ENCODE results near the gene MPPED2.

MPPED2 gene

DNA sequence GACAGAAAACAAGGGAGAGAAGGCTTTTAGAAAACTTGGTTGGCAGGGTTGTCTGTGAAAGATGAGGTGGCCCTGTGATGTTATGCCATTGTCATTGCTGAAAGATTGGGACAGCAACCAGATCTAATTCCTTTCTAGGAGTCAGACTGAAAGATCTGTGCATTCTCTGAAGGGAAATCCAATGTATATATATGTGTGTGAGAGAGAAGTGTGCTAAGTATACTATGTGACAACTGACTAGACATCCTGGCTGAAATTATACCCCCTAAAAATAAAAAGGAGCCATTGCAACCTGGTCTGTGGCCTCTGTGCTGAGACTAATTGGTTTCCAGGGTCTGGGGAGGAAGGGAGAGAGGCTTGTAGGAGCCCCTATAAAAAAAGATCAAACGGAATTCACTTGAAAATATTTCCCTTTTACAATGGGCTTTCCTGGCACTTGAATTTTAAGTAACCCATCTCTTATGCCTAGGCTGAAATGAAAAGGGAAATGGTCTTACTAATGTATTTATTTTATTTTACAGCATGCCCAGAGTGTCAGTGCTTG lies 1.2 kb upstream of the MPPED2 start:
- TF ChIP-seq FOXP2 (optimal IDR thresholded peaks at IDR 0.05; ENCODE audit: borderline replicate concordance, extremely low read depth, extremely low read length, insufficient read depth) (no peak), TAF1 (IDR thresholded peaks at IDR 0.05; ENCODE audit: borderline replicate concordance, insufficient read depth, low read length) (no peak), SIN3A (IDR thresholded peaks at IDR 0.05; ENCODE audit: borderline replicate concordance, insufficient read depth, low read length) (no peak), POLR2AphosphoS5 (IDR thresholded peaks at IDR 0.05; ENCODE audit: low read depth, low read length) (no peak)
- TF ChIP-seq, protein P1, sequence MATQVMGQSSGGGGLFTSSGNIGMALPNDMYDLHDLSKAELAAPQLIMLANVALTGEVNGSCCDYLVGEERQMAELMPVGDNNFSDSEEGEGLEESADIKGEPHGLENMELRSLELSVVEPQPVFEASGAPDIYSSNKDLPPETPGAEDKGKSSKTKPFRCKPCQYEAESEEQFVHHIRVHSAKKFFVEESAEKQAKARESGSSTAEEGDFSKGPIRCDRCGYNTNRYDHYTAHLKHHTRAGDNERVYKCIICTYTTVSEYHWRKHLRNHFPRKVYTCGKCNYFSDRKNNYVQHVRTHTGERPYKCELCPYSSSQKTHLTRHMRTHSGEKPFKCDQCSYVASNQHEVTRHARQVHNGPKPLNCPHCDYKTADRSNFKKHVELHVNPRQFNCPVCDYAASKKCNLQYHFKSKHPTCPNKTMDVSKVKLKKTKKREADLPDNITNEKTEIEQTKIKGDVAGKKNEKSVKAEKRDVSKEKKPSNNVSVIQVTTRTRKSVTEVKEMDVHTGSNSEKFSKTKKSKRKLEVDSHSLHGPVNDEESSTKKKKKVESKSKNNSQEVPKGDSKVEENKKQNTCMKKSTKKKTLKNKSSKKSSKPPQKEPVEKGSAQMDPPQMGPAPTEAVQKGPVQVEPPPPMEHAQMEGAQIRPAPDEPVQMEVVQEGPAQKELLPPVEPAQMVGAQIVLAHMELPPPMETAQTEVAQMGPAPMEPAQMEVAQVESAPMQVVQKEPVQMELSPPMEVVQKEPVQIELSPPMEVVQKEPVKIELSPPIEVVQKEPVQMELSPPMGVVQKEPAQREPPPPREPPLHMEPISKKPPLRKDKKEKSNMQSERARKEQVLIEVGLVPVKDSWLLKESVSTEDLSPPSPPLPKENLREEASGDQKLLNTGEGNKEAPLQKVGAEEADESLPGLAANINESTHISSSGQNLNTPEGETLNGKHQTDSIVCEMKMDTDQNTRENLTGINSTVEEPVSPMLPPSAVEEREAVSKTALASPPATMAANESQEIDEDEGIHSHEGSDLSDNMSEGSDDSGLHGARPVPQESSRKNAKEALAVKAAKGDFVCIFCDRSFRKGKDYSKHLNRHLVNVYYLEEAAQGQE (IDR thresholded peaks at IDR 0.05; ENCODE audit: insufficient read depth in 1 of 2, low read depth in 2 of 2, low read length in 2 of 2): no peak

- TF ChIP-seq, protein P1 (IDR thresholded peaks at IDR 0.05; ENCODE audit: insufficient read depth in 1 of 2, low read depth in 2 of 2, low read length in 2 of 2): no peak
- no peak for TF ChIP-seq TAF1 (IDR thresholded peaks at IDR 0.05; ENCODE audit: borderline replicate concordance, insufficient read depth, low read length)
- no peak for TF ChIP-seq FOXP2 (optimal IDR thresholded peaks at IDR 0.05; ENCODE audit: borderline replicate concordance, extremely low read depth, extremely low read length, insufficient read depth)
- no peak for TF ChIP-seq POLR2AphosphoS5 (IDR thresholded peaks at IDR 0.05; ENCODE audit: low read depth, low read length)
- TF ChIP-seq SIN3A (IDR thresholded peaks at IDR 0.05; ENCODE audit: borderline replicate concordance, insufficient read depth, low read length): no peak
Measured at GRCh38 chr11:30585892-30586250, 282 bp downstream of the MPPED2 start.

GRCh38 chr11:30585125-30585891 lies 845 bp downstream of the MPPED2 start:
- no peak for TF ChIP-seq TAF1 (IDR thresholded peaks at IDR 0.05; ENCODE audit: borderline replicate concordance, insufficient read depth, low read length)
- no peak for TF ChIP-seq FOXP2 (optimal IDR thresholded peaks at IDR 0.05; ENCODE audit: borderline replicate concordance, extremely low read depth, extremely low read length, insufficient read depth)
- TF ChIP-seq, protein P1 (IDR thresholded peaks at IDR 0.05; ENCODE audit: insufficient read depth in 1 of 2, low read depth in 2 of 2, low read length in 2 of 2): no peak
- no peak for TF ChIP-seq SIN3A (IDR thresholded peaks at IDR 0.05; ENCODE audit: borderline replicate concordance, insufficient read depth, low read length)
- TF ChIP-seq POLR2AphosphoS5 (IDR thresholded peaks at IDR 0.05; ENCODE audit: low read depth, low read length): no peak

DNA sequence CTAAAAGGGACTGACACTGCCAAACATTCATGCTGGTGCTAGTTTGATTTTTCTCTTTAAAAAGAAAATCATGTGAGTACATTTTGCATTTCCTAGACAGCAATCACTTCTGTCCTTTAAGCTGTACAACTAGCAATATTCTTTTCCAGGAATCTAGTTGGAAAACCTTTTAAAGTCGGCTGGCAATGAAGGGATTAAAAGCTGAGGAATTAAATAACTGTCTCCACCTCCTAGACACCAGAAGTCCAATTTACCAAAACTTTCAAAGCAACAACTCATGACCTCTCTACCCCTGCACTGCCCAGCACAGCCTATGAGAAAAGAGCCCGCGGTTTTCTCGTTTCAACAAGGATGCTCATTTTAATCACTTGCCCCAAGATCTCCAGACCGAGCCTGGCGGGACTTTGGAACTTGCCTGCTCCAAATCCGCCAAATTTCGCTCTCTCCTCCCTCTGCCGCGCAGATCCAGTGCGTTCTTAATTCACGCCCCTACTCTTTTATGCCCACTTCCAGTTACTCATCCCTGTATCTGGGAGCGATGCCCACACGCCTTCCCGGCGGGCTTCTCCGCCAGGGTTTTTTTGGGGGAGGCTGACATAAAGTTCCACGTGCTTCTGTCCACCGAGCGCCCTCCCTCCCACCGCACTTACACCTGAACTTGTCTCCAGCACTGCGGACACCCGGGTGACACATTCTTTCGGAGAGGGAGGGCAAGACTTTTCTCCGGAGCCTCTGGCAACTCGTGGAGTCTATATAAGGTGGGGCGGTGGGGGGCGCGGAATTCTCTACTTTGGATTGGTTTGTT lies 2.5 kb downstream of the MPPED2 start:
- TF ChIP-seq POLR2AphosphoS5 (IDR thresholded peaks at IDR 0.05; ENCODE audit: low read depth, low read length) (no peak), FOXP2 (optimal IDR thresholded peaks at IDR 0.05; ENCODE audit: borderline replicate concordance, extremely low read depth, extremely low read length, insufficient read depth) (no peak), SIN3A (IDR thresholded peaks at IDR 0.05; ENCODE audit: borderline replicate concordance, insufficient read depth, low read length) (no peak), TAF1 (IDR thresholded peaks at IDR 0.05; ENCODE audit: borderline replicate concordance, insufficient read depth, low read length) (no peak)
- TF ChIP-seq, protein P1 (IDR thresholded peaks at IDR 0.05; ENCODE audit: insufficient read depth in 1 of 2, low read depth in 2 of 2, low read length in 2 of 2): no peak

Data from PFSK-1 (cell line).